IPS-11a (cell line): ENCODE results near the gene TMC4.
"Not testable (repeated sequence)": the region's sequence is repeated elsewhere in the genome, so short reads cannot be mapped to it uniquely, and the experiment has no call there.

Experiments used
- H3K4me3 ChIP-seq: one replicate; pipeline ENCODE4 v1.5.1; 2013; ENCODE audit warnings: low read depth, low read length, control low read depth

Gene TMC4, protein sequence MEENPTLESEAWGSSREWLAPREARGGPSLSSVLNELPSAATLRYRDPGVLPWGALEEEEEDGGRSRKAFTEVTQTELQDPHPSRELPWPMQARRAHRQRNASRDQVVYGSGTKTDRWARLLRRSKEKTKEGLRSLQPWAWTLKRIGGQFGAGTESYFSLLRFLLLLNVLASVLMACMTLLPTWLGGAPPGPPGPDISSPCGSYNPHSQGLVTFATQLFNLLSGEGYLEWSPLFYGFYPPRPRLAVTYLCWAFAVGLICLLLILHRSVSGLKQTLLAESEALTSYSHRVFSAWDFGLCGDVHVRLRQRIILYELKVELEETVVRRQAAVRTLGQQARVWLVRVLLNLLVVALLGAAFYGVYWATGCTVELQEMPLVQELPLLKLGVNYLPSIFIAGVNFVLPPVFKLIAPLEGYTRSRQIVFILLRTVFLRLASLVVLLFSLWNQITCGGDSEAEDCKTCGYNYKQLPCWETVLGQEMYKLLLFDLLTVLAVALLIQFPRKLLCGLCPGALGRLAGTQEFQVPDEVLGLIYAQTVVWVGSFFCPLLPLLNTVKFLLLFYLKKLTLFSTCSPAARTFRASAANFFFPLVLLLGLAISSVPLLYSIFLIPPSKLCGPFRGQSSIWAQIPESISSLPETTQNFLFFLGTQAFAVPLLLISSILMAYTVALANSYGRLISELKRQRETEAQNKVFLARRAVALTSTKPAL

DNA sequence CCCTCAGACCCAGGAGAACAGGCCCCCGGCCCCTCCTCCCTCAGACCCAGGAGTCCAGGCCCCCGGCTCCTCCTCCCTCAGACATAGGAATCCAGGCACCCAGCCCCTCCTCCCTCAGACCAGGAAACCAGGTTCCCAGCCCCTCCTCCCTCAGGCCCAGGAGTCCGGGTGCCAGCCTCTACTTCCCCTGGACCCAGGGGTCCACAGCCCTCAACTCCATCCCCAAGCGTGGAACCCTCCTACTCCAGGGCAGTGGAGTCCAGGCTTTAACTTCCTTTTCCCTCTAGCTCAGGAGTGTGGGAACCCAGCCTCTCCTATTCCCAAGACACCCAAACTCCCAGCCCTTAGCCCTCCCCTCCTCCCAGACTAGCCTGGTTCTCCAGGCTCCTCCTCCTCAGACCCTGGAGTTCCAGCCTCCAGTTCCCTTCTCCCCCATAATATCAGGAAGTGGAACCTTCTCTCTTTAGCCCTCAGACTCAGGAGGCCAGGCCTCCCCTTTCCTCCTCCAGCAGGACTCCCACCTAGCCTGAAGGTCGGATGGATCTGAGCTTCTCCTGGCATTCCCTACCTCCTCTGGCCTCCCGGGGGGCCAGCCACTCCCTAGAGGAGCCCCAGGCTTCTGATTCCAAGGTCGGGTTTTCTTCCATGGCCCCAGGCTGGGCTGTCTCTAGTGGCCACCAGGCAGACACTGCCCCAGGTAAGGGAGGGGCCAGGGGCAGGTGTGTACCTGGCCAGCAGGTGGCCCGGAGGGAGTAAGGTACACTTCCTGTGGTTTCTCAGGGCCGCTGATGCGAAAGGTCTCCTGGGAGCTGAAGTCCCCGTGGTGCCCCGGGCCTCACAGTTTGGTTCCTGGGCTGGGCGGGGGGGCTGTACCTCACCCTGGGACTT lies at the start of gene TMC4:
Gene TMC4 (minus strand): TSS at position 690 of the 888 bp plus-strand sequence. CDS start 43 bp downstream, at position 647.
- H3K4me3 ChIP-seq = peak within 1 kb of the TSS; percentile 29

DNA sequence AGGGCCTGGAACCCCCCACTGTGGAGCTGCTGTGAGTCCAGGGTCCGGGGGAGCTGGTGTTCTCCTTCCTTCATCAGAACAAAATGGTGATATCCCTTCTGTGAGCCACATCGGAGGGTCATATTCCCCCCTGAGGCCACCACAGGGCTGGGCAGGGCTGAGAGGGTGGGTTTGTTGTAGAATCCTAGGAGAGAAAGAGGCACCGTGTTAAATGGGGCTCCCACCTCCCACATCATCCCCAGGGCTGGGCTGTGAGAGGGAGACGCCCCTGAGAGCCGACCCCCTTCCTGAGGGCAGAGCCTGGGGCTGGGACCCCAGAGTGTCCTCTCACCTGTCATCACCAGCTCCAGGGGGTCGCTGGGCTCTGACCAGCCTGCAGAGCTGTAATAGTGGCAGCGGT lies 49.0 kb upstream of the TMC4 start:
- not testable (repeated sequence) for H3K4me3 ChIP-seq

DNA sequence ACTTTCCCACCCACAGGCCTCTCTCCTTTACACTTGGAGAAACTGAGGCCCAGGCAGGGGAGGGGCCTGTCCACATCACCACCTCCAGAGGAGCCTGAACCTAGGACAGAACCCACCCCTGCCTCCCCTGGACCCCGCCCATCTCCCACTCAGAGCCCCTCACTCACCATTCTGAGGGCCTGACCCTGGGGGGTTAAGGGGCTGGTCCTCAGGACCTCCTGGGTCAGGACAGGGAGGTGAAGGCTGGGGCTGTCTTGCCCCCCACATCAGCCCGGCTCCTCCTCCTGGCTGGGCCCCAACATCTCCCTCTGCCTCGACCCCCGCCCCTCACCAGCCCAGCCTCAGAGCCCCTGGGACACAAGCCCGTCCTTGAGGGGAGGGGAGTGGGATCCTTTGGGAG lies 46.7 kb upstream of the TMC4 start:
- not testable (repeated sequence) for H3K4me3 ChIP-seq

- H3K4me3 ChIP-seq = no peak overlapping the region
Measured at GRCh38 chr19:54218960-54219661, 46.2 kb upstream of the TMC4 start.

DNA sequence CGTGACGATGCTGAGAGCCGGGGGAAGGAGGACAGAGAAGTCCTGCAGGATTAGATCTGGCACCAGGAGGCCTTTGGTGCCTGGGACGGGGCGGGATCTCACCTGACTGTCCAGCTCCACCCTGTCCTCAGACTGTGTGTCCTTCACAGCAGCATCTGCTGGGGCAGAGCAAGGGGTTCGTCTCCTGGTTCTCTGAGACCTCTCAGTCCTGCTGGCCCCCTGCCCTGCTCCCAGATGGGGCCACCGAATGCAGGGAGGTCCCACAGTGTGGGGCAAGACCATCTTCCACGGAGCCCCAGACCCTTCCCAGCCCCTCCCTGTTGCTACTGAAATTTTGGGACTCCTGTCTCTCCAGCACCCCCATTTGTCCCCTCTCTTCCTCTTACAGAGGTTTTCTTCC lies 45.3 kb upstream of the TMC4 start:
- H3K4me3 ChIP-seq = no peak overlapping the region

DNA sequence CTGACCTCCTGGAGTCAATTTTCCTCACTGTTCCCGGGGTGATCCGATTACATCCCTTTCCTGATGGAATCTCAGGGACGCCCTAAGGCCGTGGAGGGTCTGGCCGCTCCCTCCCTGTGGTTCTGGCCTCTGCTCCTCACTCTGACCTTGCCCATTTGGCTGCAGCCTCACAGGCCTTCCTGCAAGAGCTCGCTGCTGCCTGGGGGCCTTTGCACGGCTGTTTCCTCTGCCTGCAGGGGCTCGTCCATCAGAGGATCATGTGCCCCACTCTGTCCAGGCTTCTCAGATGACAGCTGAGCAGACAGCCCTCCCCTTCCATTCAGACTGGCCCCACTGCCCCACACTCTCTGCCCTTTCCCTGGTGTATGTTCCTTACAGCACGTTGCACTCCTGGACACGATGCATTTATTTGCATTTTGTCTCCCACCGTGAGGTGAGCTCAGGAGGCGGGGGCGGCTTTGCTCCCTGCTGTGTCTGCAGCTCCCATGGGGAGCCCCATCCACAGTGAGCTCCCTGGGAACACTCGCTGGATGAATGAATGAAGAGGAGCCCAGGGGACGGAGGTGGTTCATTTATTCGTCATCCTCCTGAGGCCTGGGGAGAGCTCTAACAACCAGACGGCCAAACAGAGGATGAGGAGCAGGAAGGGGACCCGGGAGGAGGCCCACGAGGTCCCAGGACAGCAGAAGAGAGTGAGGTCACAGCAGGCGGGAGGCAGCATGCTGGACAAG lies 44.7 kb upstream of the TMC4 start:
- H3K4me3 ChIP-seq = not testable (repeated sequence)

GRCh38 chr19:54216869-54217268 lies 43.9 kb upstream of the TMC4 start:
- H3K4me3 ChIP-seq = no peak overlapping the region

DNA sequence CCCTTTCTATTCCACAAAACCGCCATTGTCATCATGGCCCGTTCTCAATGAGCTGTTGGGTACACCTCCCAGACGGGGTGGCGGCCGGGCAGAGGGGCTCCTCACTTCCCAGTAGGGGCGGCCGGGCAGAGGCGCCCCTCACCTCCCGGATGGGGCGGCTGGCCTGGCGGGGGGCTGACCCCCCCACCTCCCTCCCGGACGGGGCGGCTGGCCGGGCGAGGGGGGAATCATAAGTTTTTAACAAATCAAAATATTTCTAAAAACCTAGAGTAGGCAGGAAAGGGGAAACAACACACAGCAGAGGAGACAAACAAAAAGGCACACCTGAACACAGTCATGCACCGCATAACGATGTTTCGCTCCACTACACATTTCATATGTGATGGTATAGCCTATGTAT lies 41.8 kb upstream of the TMC4 start:
- H3K4me3 ChIP-seq = not testable (repeated sequence)

- not testable (repeated sequence) for H3K4me3 ChIP-seq
Measured at GRCh38 chr19:54214217-54214616, 41.3 kb upstream of the TMC4 start.

GRCh38 chr19:54211235-54211634 lies 38.3 kb upstream of the TMC4 start:
- H3K4me3 ChIP-seq = no peak overlapping the region

DNA sequence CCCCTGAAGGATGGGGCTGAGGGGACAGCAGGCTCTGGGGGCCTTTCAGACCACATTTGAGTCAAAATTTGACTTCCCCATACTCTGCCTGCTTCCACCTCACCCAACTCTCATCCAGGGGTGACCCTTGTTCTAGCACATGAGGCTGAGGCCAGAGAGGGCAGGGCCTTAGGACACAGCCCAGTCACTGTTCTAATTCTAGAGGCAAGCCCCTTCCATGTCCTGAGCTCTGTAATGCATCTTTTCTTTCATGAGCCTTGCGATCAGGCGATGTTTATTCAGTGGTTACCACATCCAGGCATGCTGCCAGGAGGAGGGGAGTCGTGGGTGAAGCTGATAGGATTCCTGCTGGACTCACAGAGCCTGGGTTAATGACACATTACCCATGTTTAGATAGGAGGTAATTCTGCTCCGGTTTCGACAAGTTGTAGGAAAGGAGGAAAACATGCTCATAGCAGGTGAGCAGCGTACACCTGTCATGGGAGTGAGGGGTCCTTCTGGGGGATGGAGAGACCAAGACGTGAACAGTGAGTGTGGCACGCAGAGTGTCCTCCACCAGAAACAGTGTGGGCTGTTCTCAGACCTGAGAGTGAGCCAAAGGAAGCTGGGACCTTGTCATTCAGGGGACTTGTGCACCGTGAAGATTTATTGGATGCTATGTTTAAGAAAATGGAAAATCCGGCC lies 37.0 kb upstream of the TMC4 start:
- H3K4me3 ChIP-seq = no peak overlapping the region

- no peak overlapping the region for H3K4me3 ChIP-seq
Measured at GRCh38 chr19:54209058-54209810, 36.3 kb upstream of the TMC4 start.

- no peak overlapping the region for H3K4me3 ChIP-seq
Measured at GRCh38 chr19:54208784-54209057, 35.8 kb upstream of the TMC4 start.

- H3K4me3 ChIP-seq = no peak overlapping the region
Measured at GRCh38 chr19:54207983-54208783, 35.2 kb upstream of the TMC4 start.

DNA sequence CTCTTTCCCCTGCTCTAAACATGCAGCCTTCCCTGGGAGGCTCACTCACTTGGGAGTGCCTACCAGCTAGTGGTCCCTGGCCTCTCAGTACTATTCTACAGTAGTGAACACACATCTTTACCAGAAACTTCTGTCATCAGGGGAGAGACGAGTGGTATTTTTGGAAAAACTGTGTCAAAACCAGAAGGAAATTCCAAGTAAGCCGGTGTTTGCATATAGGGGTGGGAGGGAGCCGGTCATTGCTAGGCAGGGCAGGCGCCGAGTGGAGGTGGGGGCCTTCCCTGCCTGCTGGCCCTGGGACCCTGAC lies 34.7 kb upstream of the TMC4 start:
- H3K4me3 ChIP-seq = no peak overlapping the region

GRCh38 chr19:54207193-54207592 lies 34.2 kb upstream of the TMC4 start:
- not testable (repeated sequence) for H3K4me3 ChIP-seq

GRCh38 chr19:54206831-54207177 lies 33.8 kb upstream of the TMC4 start:
- H3K4me3 ChIP-seq = no peak overlapping the region

DNA sequence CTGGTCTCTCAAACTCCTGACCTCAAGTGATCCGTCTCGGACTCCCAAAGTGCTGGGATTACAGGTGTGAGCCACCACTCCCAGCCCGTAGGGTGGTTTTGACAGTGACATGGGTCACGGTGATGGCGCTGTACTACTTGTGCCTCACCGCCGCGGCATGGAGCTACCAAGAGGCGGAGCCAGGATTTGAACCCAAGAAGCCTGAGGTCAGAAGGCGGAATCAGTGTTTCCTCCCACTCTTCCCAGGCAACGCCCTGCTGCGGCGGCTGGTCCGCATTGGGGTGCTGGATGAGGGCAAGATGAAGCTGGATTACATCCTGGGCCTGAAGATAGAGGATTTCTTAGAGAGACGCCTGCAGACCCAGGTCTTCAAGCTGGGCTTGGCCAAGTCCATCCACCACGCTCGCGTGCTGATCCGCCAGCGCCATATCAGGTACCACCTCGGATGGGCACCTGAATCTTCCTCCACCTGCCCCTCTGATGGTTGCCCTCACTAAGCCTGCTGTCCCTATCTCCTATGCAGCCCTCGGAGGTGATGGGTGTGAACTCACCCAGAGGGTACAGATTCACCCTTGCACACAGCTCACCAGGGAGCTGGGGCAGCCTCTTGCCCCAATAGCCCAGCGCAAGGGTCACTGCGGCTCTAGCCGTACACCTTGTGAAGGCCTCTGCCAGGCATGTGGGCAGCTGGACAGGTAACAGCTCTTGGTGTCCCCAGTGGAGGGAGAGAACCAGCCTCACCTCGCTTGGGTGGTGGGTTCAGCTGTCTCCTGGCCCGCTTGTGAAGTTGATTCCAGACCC lies 33.3 kb upstream of the TMC4 start:
- H3K4me3 ChIP-seq = no peak overlapping the region
